Retinal pigment epithelial cell (primary cell): ENCODE data around the gene EPB41L3.

Experiments used
- DNase-seq: peaks from one replicate; pipeline ENCODE4 v3.0.0-alpha.2; 2010; ENCODE audit warnings: low read depth
- H3K4me3 ChIP-seq: 2 replicates; pipeline ENCODE4 v1.5.1; 2011; ENCODE audit warnings: mild to moderate bottlenecking, low read length, control low read depth, moderate library complexity
- TF ChIP-seq, protein P1 (sequence below): conservative IDR thresholded peaks from 2 replicates; pipeline ENCODE4 v1.5.1; 2011; ENCODE audit warnings: low read depth, low read length, control low read depth, inconsistent platforms

Gene EPB41L3

DNA sequence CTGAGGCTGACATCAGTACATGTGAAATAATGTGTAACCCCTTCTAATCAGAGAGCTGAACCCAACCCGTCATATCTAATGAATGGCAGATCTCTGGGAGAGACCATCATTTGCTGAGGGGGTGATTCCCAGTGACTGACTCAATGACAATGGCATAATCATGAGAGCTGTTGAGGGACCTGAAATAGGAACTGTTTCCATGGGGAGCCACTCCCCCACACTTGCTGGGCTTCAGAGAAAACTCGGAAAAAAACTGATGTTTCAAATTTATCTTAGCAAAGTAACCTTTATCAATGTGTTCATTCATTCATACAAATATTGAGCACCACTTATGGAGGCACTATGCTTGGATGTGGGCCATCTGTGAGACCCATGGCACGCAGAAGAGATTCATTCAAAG, 154.9 kb downstream of the EPB41L3 start:
- DNase-seq, result no peak
- H3K4me3 ChIP-seq, result no peak overlapping the region
- TF ChIP-seq, protein P1, sequence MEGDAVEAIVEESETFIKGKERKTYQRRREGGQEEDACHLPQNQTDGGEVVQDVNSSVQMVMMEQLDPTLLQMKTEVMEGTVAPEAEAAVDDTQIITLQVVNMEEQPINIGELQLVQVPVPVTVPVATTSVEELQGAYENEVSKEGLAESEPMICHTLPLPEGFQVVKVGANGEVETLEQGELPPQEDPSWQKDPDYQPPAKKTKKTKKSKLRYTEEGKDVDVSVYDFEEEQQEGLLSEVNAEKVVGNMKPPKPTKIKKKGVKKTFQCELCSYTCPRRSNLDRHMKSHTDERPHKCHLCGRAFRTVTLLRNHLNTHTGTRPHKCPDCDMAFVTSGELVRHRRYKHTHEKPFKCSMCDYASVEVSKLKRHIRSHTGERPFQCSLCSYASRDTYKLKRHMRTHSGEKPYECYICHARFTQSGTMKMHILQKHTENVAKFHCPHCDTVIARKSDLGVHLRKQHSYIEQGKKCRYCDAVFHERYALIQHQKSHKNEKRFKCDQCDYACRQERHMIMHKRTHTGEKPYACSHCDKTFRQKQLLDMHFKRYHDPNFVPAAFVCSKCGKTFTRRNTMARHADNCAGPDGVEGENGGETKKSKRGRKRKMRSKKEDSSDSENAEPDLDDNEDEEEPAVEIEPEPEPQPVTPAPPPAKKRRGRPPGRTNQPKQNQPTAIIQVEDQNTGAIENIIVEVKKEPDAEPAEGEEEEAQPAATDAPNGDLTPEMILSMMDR, result no peak

DNA sequence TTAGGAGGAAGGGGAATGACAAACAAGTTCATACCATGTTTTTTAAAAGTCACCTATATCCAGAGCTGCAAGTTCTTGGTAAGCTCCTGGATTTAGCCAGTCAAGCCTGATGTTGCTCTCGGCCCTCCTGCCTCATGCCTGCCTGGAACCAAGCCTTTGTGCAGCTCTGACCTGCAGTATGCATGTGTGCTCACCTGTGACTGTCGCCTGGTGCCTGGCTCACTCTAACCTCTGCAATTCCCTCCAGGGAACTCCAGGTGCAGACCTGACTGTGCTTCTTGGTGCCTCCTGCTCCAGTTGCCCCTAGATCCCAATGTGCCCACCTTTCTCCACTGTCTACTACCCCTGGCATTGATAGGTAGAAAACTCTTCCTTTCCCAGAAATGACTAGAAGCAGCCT, 163.2 kb downstream of the EPB41L3 start:
- TF ChIP-seq, protein P1, result no peak
- DNase-seq, result no peak

DNA sequence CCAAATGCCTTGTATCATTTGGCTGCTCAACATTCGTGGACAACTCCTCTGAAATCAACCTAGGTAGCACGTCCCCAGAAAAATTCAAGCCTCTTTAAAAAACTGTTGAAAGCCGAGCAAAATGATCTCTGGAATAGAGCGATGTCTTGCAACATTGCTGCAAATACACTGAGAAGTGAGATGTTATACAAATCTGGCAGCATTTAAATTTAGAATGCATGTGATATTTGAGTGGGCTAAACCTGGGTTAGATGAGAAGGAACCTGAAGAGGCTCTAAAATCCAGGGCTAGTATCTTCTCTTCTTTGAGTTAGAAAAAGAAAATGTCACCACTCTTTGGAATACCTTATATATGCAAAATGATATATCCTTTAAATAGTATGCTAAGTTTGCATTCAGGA, 166.8 kb downstream of the EPB41L3 start:
- DNase-seq, result no peak
- no peak overlapping the region for H3K4me3 ChIP-seq
- TF ChIP-seq, protein P1, result no peak

More for the DNA sequence above, 163.2 kb downstream of the EPB41L3 start:
- no peak overlapping the region for H3K4me3 ChIP-seq

- DNase-seq, result no peak
- H3K4me3 ChIP-seq, result no peak overlapping the region
- TF ChIP-seq, protein P1, result no peak
Measured at GRCh38 chr18:5370332-5370731, 173.5 kb downstream of the EPB41L3 start.

- no peak overlapping the region for H3K4me3 ChIP-seq
- DNase-seq, result no peak
- TF ChIP-seq, protein P1, result no peak
Measured at GRCh38 chr18:5369513-5369912, 174.3 kb downstream of the EPB41L3 start.

DNA sequence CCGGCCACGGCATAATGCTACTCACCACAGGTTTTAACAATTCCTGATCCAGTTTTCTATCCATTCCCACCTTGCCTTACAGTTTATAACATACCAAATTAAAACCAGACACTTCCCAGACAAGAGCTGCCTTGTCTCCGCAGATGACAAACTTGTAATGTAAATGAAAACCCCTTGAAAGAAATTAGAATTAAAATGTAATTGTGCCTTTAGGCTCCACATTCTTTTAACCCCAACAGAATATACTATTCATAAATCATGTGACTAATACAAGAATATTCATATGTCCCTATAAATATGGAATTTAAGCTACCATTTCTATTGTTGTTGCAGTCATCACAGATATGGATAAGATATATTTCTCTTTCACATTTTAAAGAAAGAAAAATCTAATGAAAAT, 178.4 kb downstream of the EPB41L3 start:
- TF ChIP-seq, protein P1, result no peak
- no peak overlapping the region for H3K4me3 ChIP-seq
- DNase-seq, result no peak

DNA sequence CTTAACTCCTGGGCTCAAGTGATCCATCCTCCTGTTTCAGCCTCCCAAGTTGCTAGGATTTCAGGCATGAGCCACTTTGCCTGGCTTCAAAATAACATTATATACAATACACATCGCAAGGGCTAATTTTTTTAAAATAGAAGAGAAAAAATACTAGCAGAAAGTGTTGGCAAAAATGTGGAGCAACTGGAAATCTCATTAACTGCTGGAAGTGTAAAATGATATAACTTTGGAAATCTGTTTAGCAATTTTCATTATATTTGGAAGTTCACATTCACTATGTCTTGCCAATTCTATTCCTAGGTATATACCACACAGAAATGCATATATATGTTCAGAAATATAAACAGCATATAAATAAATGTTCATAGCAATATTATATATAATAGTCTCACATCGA, 193.2 kb downstream of the EPB41L3 start:
- DNase-seq, result no peak
- TF ChIP-seq, protein P1, result no peak
- H3K4me3 ChIP-seq, result no peak overlapping the region
